BJ (cell line): ENCODE measurements around the gene PGLYRP4. TPM values are rescaled to one million over a fixed set of nuclear protein-coding genes. Genes with fewer than 3 reads are reported as not detected.

Experiments
- CTCF ChIA-PET: fragments of 350-600 bp; formaldehyde crosslinking; extraction: SDS; loops from one replicate; lab custom pipeline; 2021; ENCODE audit warnings: antibody characterized with exemption, inconsistent platforms; lab: Yijun Ruan, JAX
- POLR2A ChIA-PET: fragments of 300-600 bp; sonication (Branson Sonifier 250); formaldehyde crosslinking; extraction: SDS; loops from one replicate; lab custom pipeline; 2021; ENCODE audit warnings: antibody characterized with exemption; lab: Charles Lee
- DNase-seq: peaks from one replicate; pipeline ENCODE4 v3.0.0-alpha.2; 2011; ENCODE audit warnings: low read depth
- H3K27me3 ChIP-seq: 2 replicates; pipeline ENCODE4 v1.6.0; 2011; ENCODE audit warnings: low read length; ENCODE audit not compliant: control insufficient read depth, insufficient read depth
- H3K36me3 ChIP-seq: 2 replicates; pipeline ENCODE4 v1.5.1; 2011; ENCODE audit warnings: low read length; ENCODE audit not compliant: control insufficient read depth, insufficient read depth
- H3K4me3 ChIP-seq: 2 replicates; pipeline ENCODE4 v1.5.1; 2011; ENCODE audit warnings: low read depth, mild to moderate bottlenecking, control low read depth, low read length
- polyA plus RNA-seq: library from polyadenylated mRNA; depleted of rRNA; stranded (reverse); fragments of >200 nt; gene quantifications from 2 replicates; pipeline ENCODE4 v1.2.3, GENCODE V29; 2011
- TF ChIP-seq, protein P1 (sequence below): IDR thresholded peaks from 2 replicates; pipeline ENCODE4 v1.5.1; 2011; ENCODE audit warnings: low read depth, mild to moderate bottlenecking, control low read depth, inconsistent platforms, low read length, moderate library complexity; ENCODE audit not compliant: insufficient read depth

Gene PGLYRP4
- polyA plus RNA-seq, 1 experiment, result not detected

DNA sequence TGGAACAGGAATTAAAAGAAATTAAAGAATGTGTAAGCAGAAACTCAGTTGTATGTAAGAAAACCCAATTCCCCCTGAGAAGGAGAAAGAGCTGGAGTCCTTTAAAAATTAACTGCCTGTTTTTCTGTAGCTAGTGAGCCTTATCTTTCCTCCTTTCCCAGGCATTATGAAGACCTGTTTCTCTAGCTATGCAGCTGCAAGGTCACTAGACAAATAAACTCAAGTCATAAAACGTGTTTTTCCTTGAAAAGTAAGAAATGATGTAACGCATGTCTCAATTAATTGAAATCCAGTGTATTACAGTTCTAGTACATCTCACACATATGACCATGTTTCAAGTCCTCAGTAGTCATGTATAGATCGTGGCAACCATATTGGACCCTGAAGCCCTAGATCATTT is 21.5 kb upstream of the PGLYRP4 start:
- Histone ChIP-seq H3K4me3 (no peak overlapping the region), H3K36me3 (no peaks in the 10 kb centered on the region), H3K27me3 (peaks cover 9% of the 10 kb centered on the region)
- CTCF ChIA-PET, result no interaction called here
- TF ChIP-seq, protein P1, sequence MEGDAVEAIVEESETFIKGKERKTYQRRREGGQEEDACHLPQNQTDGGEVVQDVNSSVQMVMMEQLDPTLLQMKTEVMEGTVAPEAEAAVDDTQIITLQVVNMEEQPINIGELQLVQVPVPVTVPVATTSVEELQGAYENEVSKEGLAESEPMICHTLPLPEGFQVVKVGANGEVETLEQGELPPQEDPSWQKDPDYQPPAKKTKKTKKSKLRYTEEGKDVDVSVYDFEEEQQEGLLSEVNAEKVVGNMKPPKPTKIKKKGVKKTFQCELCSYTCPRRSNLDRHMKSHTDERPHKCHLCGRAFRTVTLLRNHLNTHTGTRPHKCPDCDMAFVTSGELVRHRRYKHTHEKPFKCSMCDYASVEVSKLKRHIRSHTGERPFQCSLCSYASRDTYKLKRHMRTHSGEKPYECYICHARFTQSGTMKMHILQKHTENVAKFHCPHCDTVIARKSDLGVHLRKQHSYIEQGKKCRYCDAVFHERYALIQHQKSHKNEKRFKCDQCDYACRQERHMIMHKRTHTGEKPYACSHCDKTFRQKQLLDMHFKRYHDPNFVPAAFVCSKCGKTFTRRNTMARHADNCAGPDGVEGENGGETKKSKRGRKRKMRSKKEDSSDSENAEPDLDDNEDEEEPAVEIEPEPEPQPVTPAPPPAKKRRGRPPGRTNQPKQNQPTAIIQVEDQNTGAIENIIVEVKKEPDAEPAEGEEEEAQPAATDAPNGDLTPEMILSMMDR, result no peak
- POLR2A ChIA-PET, result no interaction called here
- DNase-seq, result no peak

DNA sequence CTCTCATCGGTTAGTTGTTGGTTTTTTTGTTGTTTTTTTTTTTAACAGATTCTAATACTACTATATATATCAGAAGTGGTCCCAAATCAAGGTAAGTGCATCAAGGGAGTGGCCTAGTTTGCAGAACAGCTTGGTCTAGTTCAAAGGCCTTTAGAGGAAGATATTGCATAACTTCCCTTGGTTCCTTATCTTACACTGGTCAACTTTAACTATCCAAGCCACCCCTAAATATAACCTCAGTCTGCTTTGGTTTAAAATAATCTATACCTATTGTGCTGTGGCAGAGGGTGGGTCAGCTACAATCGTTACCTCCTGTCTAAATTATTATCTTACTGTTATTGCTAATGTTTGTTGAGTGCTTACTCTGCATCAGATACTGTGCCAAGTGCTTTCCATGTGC is 19.9 kb upstream of the PGLYRP4 start:
- peaks cover 3% of the 10 kb centered on the region for H3K27me3 ChIP-seq
- H3K4me3 ChIP-seq, result no peak overlapping the region
- ChIA-PET POLR2A (no interaction called here), CTCF (no interaction called here)
- H3K36me3 ChIP-seq, result no peaks in the 10 kb centered on the region
- TF ChIP-seq, protein P1, result no peak
- DNase-seq, result no peak

DNA sequence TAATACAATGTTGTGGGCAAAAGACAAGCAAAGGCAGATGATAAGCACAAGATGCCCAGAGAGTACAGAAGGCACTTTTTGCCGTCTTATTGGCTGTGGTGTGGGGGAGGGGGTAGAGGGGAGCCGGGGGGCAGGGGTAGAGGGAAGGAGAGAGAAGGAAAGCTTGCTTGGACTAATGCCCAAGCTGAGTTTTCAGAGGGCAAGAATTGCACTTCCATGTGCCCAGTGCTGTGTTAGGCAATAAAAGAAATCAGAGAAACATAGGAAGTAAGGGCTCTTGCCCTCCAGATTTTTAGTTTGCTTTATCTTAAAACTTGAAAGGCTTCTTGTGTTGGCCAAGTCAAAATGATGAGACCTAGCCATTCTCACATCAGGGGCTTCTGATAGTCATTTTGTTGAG is 18.4 kb upstream of the PGLYRP4 start:
- Histone ChIP-seq H3K27me3 (peaks cover 6% of the 10 kb centered on the region), H3K4me3 (no peak overlapping the region), H3K36me3 (no peaks in the 10 kb centered on the region)
- CTCF ChIA-PET, result interaction anchor here (1.7 kb wide), 1 partner anchor 12 kb away, joined by 4 read pairs; no protein-coding TSS in a partner anchor
- no peak for DNase-seq
- TF ChIP-seq, protein P1, result no peak
- POLR2A ChIA-PET, result no interaction called here

DNA sequence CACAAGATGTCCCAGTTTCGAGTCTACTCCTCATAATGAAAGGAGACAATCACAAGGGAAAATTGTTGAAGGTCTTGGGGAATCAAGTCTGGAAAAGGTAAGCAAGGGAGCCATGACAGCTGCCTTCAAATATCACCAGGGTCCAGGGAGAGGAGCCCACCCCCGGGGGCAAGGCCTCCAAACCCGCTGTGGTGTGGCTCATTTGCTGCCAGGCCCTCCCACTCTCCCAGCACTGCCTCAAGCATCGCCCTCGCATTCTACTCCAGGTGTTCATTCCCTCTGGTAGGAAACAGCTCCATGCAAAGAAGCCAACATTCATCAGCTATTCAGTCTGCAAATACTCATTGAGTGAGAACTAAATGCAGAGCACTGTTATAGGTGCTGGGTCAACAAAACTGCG is 17.6 kb upstream of the PGLYRP4 start:
- ChIA-PET CTCF (interaction anchor here (1.6 to 1.7 kb wide), 2 partner anchors 11 to 129 kb away, joined by 4 to 5 read pairs; no protein-coding TSS in a partner anchor), POLR2A (no interaction called here)
- TF ChIP-seq, protein P1, result no peak

DNA sequence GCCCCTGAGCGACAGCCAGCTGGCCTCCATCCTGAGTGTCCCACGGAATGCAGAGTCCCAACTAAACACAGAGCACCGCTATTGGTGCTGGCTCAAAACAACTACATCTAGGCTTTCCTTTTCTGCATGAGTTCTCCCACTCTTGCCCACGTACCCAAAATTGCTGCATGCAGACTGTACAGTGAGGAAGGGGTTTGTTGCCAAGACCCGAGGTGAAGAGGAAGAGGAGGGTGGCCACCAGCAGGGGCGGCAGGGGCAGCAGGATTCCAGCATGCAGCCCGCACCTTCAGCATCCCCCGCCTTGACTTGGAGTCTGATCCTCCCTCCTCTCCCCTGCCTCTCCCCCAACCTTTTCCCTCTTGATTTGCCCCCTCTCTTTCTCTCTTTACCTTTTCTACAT is 17.1 kb upstream of the PGLYRP4 start:
- POLR2A ChIA-PET, result no interaction called here
- DNase-seq, result no peak
- Histone ChIP-seq H3K36me3 (no peaks in the 10 kb centered on the region), H3K27me3 (peaks cover 6% of the 10 kb centered on the region), H3K4me3 (no peak overlapping the region)
- CTCF ChIA-PET, result interaction anchor here (1.6 to 1.7 kb wide), 2 partner anchors 10 to 129 kb away, joined by 4 to 5 read pairs; no protein-coding TSS in a partner anchor
- TF ChIP-seq, protein P1, result no peak

More for the DNA sequence above, 17.6 kb upstream of the PGLYRP4 start:
- DNase-seq, result no peak
- H3K4me3 ChIP-seq, result no peak overlapping the region
- peaks cover 6% of the 10 kb centered on the region for H3K27me3 ChIP-seq
- no peaks in the 10 kb centered on the region for H3K36me3 ChIP-seq
